HG03378 (cell line): ENCODE results near the gene XYLT1.

Experiments used
- ATAC-seq: cut with Tn5 transposase; IDR thresholded peaks from one replicate; pipeline ENCODE4 v1.9.1; 2021; ENCODE audit warnings: mild to moderate bottlenecking, moderate library complexity; ENCODE audit not compliant: unreplicated experiment

XYLT1 gene

GRCh38 chr16:17213974-17214373 is 256.8 kb downstream of the XYLT1 start:
- ATAC-seq: no peak

GRCh38 chr16:17213025-17213424 is 257.7 kb downstream of the XYLT1 start:
- no peak for ATAC-seq

GRCh38 chr16:17212606-17213005 is 258.2 kb downstream of the XYLT1 start:
- ATAC-seq: no peak

- ATAC-seq: no peak
Observed at GRCh38 chr16:17211797-17212196, 259.0 kb downstream of the XYLT1 start.

GRCh38 chr16:17206712-17207111 is 264.0 kb downstream of the XYLT1 start:
- no peak for ATAC-seq

- no peak for ATAC-seq
Observed at GRCh38 chr16:17205279-17206211, 265.2 kb downstream of the XYLT1 start.

GRCh38 chr16:17204644-17205043 is 266.1 kb downstream of the XYLT1 start:
- no peak for ATAC-seq

- ATAC-seq: no peak
Observed at GRCh38 chr16:17204206-17204605, 266.6 kb downstream of the XYLT1 start.

- no peak for ATAC-seq
Observed at GRCh38 chr16:17203424-17203823, 267.3 kb downstream of the XYLT1 start.

GRCh38 chr16:17199135-17199534 is 271.6 kb downstream of the XYLT1 start:
- no peak for ATAC-seq

- no peak for ATAC-seq
Observed at GRCh38 chr16:17196526-17196925, 274.2 kb downstream of the XYLT1 start.

GRCh38 chr16:17194190-17194780 is 276.5 kb downstream of the XYLT1 start:
- no peak for ATAC-seq

GRCh38 chr16:17193566-17194100 is 277.1 kb downstream of the XYLT1 start:
- ATAC-seq: no peak

GRCh38 chr16:17184026-17184425 is 286.7 kb downstream of the XYLT1 start:
- no peak for ATAC-seq

- ATAC-seq: no peak
Observed at GRCh38 chr16:17177959-17178905, 292.5 kb downstream of the XYLT1 start.

GRCh38 chr16:17177242-17177958 is 293.4 kb downstream of the XYLT1 start:
- no peak for ATAC-seq

- ATAC-seq: no peak
Observed at GRCh38 chr16:17176199-17176598, 294.6 kb downstream of the XYLT1 start.

GRCh38 chr16:17173281-17173680 is 297.5 kb downstream of the XYLT1 start:
- ATAC-seq: no peak

- no peak for ATAC-seq
Observed at GRCh38 chr16:17171250-17172143, 299.3 kb downstream of the XYLT1 start.
